ENCODE measurements around the gene LPCAT2. TPM values are rescaled to one million over a fixed set of nuclear protein-coding genes. Genes with fewer than 3 reads are reported as not detected.

The LPCAT2 gene
- total and polyA plus RNA-seq, 2 donors (not counting 1 experiment from before 2014, with no cell fraction given): 10.2 to 17.8 TPM

DNA sequence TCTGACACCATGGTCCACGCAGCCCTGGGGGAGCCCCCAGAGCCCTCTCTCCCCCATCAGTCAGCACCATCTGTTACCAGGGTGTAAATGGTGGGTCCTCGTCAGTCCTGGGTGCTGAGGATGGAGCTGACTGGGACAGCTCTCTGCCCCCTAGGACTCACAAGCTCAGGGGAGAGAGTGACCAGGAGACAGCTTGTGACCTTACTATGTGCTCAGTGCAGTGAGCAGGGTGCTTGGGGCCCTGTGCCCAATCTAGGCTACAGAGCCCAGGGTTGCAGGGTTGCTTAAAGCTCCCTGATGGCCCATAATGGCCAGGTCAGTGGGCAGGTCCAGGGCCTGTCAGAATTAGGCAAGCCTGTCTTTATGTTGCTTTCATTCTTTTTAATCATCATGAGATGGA, 18.6 kb upstream of the LPCAT2 start:
- no peaks in the 10 kb centered on the region for H3K9me3 ChIP-seq (ENCODE audit: control insufficient read depth, insufficient read depth, low read depth, low read length)
- DNase-seq (ENCODE audit: low read depth in 2 of 2): no peak
- no peak overlapping the region for H3K4me3 ChIP-seq (replicated peaks in 1 of 4; ENCODE audit: control extremely low read depth in 1 of 4, insufficient read depth in 1 of 4, low read depth in 3 of 4, low read length in 4 of 4)
- no peak overlapping the region for H3K9ac ChIP-seq (ENCODE audit: insufficient read depth, low read length)
- no peaks in the 10 kb centered on the region for H3K27me3 ChIP-seq (ENCODE audit: control insufficient read depth, insufficient read depth, low read length)
- no peak overlapping the region for H2AFZ ChIP-seq (ENCODE audit: low read length)
- no peak overlapping the region for H3K27ac ChIP-seq (ENCODE audit: insufficient read depth, low read length)
- peaks cover 28% of the 10 kb centered on the region for H3K4me1 ChIP-seq (ENCODE audit: control insufficient read depth, extremely low read depth, insufficient read depth, low read length)
- peaks cover 47% of the 10 kb centered on the region for H3K36me3 ChIP-seq (ENCODE audit: control insufficient read depth, insufficient read depth, low read length)
- H4K20me1 ChIP-seq (ENCODE audit: control insufficient read depth, extremely low read depth, insufficient read depth, low read length): no peaks in the 10 kb centered on the region
- H3K4me2 ChIP-seq (ENCODE audit: extremely low read depth, insufficient read depth, low read length): no peak overlapping the region
- H3K79me2 ChIP-seq (ENCODE audit: control insufficient read depth, insufficient read depth, low read length): peaks cover 2% of the 10 kb centered on the region
- TF ChIP-seq EZH2 (IDR thresholded peaks at IDR 0.05; ENCODE audit: low read length, missing control alignments): no peak
- TF ChIP-seq, protein P1, sequence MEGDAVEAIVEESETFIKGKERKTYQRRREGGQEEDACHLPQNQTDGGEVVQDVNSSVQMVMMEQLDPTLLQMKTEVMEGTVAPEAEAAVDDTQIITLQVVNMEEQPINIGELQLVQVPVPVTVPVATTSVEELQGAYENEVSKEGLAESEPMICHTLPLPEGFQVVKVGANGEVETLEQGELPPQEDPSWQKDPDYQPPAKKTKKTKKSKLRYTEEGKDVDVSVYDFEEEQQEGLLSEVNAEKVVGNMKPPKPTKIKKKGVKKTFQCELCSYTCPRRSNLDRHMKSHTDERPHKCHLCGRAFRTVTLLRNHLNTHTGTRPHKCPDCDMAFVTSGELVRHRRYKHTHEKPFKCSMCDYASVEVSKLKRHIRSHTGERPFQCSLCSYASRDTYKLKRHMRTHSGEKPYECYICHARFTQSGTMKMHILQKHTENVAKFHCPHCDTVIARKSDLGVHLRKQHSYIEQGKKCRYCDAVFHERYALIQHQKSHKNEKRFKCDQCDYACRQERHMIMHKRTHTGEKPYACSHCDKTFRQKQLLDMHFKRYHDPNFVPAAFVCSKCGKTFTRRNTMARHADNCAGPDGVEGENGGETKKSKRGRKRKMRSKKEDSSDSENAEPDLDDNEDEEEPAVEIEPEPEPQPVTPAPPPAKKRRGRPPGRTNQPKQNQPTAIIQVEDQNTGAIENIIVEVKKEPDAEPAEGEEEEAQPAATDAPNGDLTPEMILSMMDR (conservative IDR thresholded peaks at IDR 0.05 in 1 of 2, IDR thresholded peaks at IDR 0.05 in 1 of 2; ENCODE audit: low read depth in 1 of 2, low read length in 2 of 2): no peak

DNA sequence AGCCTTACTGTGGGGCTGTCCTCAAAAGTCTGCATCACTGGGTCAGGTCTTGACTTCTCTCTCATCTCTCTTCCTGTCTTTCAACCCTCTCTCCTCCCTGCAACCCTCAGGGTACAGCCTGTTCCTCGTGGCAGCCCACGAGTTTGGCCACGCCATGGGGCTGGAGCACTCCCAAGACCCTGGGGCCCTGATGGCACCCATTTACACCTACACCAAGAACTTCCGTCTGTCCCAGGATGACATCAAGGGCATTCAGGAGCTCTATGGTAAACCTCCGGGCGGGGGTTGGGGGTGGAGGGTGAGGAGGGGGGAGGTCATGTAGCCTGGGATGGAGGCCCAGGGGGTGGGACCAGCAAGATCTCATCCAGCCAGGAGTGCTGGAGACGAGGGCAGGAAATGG, 17.2 kb upstream of the LPCAT2 start:
- Histone ChIP-seq H3K36me3 (ENCODE audit: control insufficient read depth, insufficient read depth, low read length) (peaks cover 42% of the 10 kb centered on the region), H4K20me1 (ENCODE audit: control insufficient read depth, extremely low read depth, insufficient read depth, low read length) (no peaks in the 10 kb centered on the region), H2AFZ (ENCODE audit: low read length) (no peak overlapping the region), H3K27me3 (ENCODE audit: control insufficient read depth, insufficient read depth, low read length) (no peaks in the 10 kb centered on the region), H3K27ac (ENCODE audit: insufficient read depth, low read length) (no peak overlapping the region), H3K4me3 (replicated peaks in 1 of 4; ENCODE audit: control extremely low read depth in 1 of 4, insufficient read depth in 1 of 4, low read depth in 3 of 4, low read length in 4 of 4) (no peak overlapping the region), H3K4me1 (ENCODE audit: control insufficient read depth, extremely low read depth, insufficient read depth, low read length) (peaks cover 25% of the 10 kb centered on the region), H3K9ac (ENCODE audit: insufficient read depth, low read length) (no peak overlapping the region), H3K4me2 (ENCODE audit: extremely low read depth, insufficient read depth, low read length) (no peak overlapping the region), H3K9me3 (ENCODE audit: control insufficient read depth, insufficient read depth, low read depth, low read length) (no peaks in the 10 kb centered on the region), H3K79me2 (ENCODE audit: control insufficient read depth, insufficient read depth, low read length) (peaks cover 2% of the 10 kb centered on the region)
- no peak for DNase-seq (ENCODE audit: low read depth in 2 of 2)
- TF ChIP-seq EZH2 (IDR thresholded peaks at IDR 0.05; ENCODE audit: low read length, missing control alignments): no peak
- TF ChIP-seq, protein P1 (conservative IDR thresholded peaks at IDR 0.05 in 1 of 2, IDR thresholded peaks at IDR 0.05 in 1 of 2; ENCODE audit: low read depth in 1 of 2, low read length in 2 of 2): no peak

DNA sequence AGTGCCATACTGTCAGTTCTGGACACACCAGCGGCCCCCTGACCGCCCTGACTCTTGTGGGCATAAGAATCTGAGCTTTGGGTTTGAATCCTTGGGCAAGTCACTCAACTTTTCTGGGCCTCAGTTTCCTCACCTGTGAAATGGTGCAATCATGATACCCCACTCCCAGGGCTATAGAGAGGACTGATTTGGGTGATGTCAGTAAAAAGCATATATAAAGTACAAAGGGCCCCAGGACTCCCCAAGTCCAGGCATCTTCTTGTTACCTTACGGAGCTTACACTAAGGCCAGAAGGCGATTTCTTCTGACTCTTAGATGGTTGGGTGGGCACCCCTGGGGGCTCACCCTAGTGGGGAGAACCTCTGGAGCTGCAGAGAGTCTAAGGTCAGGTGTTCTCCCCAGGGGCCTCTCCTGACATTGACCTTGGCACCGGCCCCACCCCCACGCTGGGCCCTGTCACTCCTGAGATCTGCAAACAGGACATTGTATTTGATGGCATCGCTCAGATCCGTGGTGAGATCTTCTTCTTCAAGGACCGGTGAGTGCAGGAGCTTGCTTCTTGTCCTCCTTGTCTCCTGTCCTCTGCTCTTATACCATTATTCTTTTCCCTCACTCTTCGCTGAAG, 16.0 kb upstream of the LPCAT2 start:
- Histone ChIP-seq H2AFZ (ENCODE audit: low read length) (no peak overlapping the region), H3K9ac (ENCODE audit: insufficient read depth, low read length) (no peak overlapping the region), H3K4me3 (replicated peaks in 1 of 4; ENCODE audit: control extremely low read depth in 1 of 4, insufficient read depth in 1 of 4, low read depth in 3 of 4, low read length in 4 of 4) (no peak overlapping the region), H3K27ac (ENCODE audit: insufficient read depth, low read length) (no peak overlapping the region), H3K36me3 (ENCODE audit: control insufficient read depth, insufficient read depth, low read length) (peaks cover 45% of the 10 kb centered on the region), H3K4me1 (ENCODE audit: control insufficient read depth, extremely low read depth, insufficient read depth, low read length) (peaks cover 19% of the 10 kb centered on the region), H3K4me2 (ENCODE audit: extremely low read depth, insufficient read depth, low read length) (no peak overlapping the region), H3K27me3 (ENCODE audit: control insufficient read depth, insufficient read depth, low read length) (no peaks in the 10 kb centered on the region), H3K79me2 (ENCODE audit: control insufficient read depth, insufficient read depth, low read length) (peaks cover 2% of the 10 kb centered on the region), H4K20me1 (ENCODE audit: control insufficient read depth, extremely low read depth, insufficient read depth, low read length) (no peaks in the 10 kb centered on the region), H3K9me3 (ENCODE audit: control insufficient read depth, insufficient read depth, low read depth, low read length) (no peaks in the 10 kb centered on the region)
- no peak for TF ChIP-seq EZH2 (IDR thresholded peaks at IDR 0.05; ENCODE audit: low read length, missing control alignments)
- TF ChIP-seq, protein P1 (conservative IDR thresholded peaks at IDR 0.05 in 1 of 2, IDR thresholded peaks at IDR 0.05 in 1 of 2; ENCODE audit: low read depth in 1 of 2, low read length in 2 of 2): no peak
- no peak for DNase-seq (ENCODE audit: low read depth in 2 of 2)

Data from fibroblast of lung (primary cell).